ELR (cell line): ENCODE measurements around the gene KDM4C.
A peak's percentile ranks its signal among the peaks of the same experiment; 100 is the strongest.
"Not testable (repeated sequence)": the region's sequence is repeated elsewhere in the genome, so short reads cannot be mapped to it uniquely, and the experiment has no call there.

ENCODE experiments used
- DNase-seq: peaks from one replicate; pipeline ENCODE4 v3.0.0-alpha.2; 2015; ENCODE audit warnings: low read depth

KDM4C gene

GRCh38 chr9:6757456-6758247, at the start of gene KDM4C:
Gene KDM4C (plus strand): TSS chr9:6757973. CDS start chr9:6792989, 35,016 bp downstream.
- DNase-seq = peak; percentile 92

- no peak for DNase-seq
Observed at GRCh38 chr9:6708732-6709131, 49.0 kb upstream of the KDM4C start.

- DNase-seq = no peak
Observed at GRCh38 chr9:6711403-6711802, 46.4 kb upstream of the KDM4C start.

- no peak for DNase-seq
Observed at GRCh38 chr9:6712041-6712440, 45.7 kb upstream of the KDM4C start.

- no peak for DNase-seq
Observed at GRCh38 chr9:6714176-6714575, 43.6 kb upstream of the KDM4C start.

- not testable (repeated sequence) for DNase-seq
Observed at GRCh38 chr9:6715153-6715754, 42.5 kb upstream of the KDM4C start.

GRCh38 chr9:6715755-6716643, 41.8 kb upstream of the KDM4C start:
- DNase-seq = no peak

- DNase-seq = no peak
Observed at GRCh38 chr9:6716766-6717165, 41.0 kb upstream of the KDM4C start.

- DNase-seq = no peak
Observed at GRCh38 chr9:6723881-6724420, 33.8 kb upstream of the KDM4C start.

GRCh38 chr9:6733257-6733656, 24.5 kb upstream of the KDM4C start:
- no peak for DNase-seq

- no peak for DNase-seq
Observed at GRCh38 chr9:6733831-6734230, 23.9 kb upstream of the KDM4C start.

GRCh38 chr9:6735422-6735821, 22.4 kb upstream of the KDM4C start:
- no peak for DNase-seq

- DNase-seq = peak; percentile 52
Observed at GRCh38 chr9:6739218-6739617, 18.6 kb upstream of the KDM4C start.

- not testable (repeated sequence) for DNase-seq
Observed at GRCh38 chr9:6748861-6749260, 8.9 kb upstream of the KDM4C start.

GRCh38 chr9:6754861-6755260, 2.9 kb upstream of the KDM4C start:
- DNase-seq = not testable (repeated sequence)

GRCh38 chr9:6757132-6757455, 679 bp upstream of the KDM4C start:
- DNase-seq = peak; percentile 82

- no peak for DNase-seq
Observed at GRCh38 chr9:6758248-6758497, 400 bp downstream of the KDM4C start.

GRCh38 chr9:6758498-6759184, 868 bp downstream of the KDM4C start:
- peak; percentile 67 for DNase-seq

- peak; percentile 92 for DNase-seq
Observed at GRCh38 chr9:6759185-6759977, 1.6 kb downstream of the KDM4C start.

- DNase-seq = no peak
Observed at GRCh38 chr9:6761306-6761705, 3.5 kb downstream of the KDM4C start.

- no peak for DNase-seq
Observed at GRCh38 chr9:6763244-6763643, 5.5 kb downstream of the KDM4C start.
